ENCODE measurements around the gene DPP6.

DPP6 gene

GRCh38 chr7:154591544-154591943 is 539.3 kb downstream of the DPP6 start:
- no peak for DNase-seq (ENCODE audit: low read depth, low spot score)

- no peak for DNase-seq (ENCODE audit: low read depth, low spot score)
These were observed 540.2 kb downstream of the DPP6 start for GRCh38 chr7:154592388-154592787.

GRCh38 chr7:154598396-154598795 is 546.2 kb downstream of the DPP6 start:
- DNase-seq (ENCODE audit: low read depth, low spot score): no peak

GRCh38 chr7:154598864-154599263 is 546.7 kb downstream of the DPP6 start:
- no peak for DNase-seq (ENCODE audit: low read depth, low spot score)

- no peak for DNase-seq (ENCODE audit: low read depth, low spot score)
These were observed 558.7 kb downstream of the DPP6 start for GRCh38 chr7:154610903-154611302.

GRCh38 chr7:154613811-154614210 is 561.6 kb downstream of the DPP6 start:
- no peak for DNase-seq (ENCODE audit: low read depth, low spot score)

GRCh38 chr7:154620141-154620755 is 568.0 kb downstream of the DPP6 start:
- DNase-seq (ENCODE audit: low read depth, low spot score): no peak

GRCh38 chr7:154623399-154623798 is 571.2 kb downstream of the DPP6 start:
- no peak for DNase-seq (ENCODE audit: low read depth, low spot score)

- no peak for DNase-seq (ENCODE audit: low read depth, low spot score)
These were observed 575.6 kb downstream of the DPP6 start for GRCh38 chr7:154627646-154628290.

GRCh38 chr7:154628556-154628955 is 576.4 kb downstream of the DPP6 start:
- DNase-seq (ENCODE audit: low read depth, low spot score): no peak

GRCh38 chr7:154631162-154631561 is 579.0 kb downstream of the DPP6 start:
- DNase-seq (ENCODE audit: low read depth, low spot score): no peak

GRCh38 chr7:154633641-154634040 is 581.4 kb downstream of the DPP6 start:
- DNase-seq (ENCODE audit: low read depth, low spot score): no peak

GRCh38 chr7:154638286-154638685 is 586.1 kb downstream of the DPP6 start:
- no peak for DNase-seq (ENCODE audit: low read depth, low spot score)

GRCh38 chr7:154640266-154640865 is 588.2 kb downstream of the DPP6 start:
- DNase-seq (ENCODE audit: low read depth, low spot score): no peak

GRCh38 chr7:154640917-154641316 is 588.7 kb downstream of the DPP6 start:
- no peak for DNase-seq (ENCODE audit: low read depth, low spot score)

- DNase-seq (ENCODE audit: low read depth, low spot score): no peak
These were observed 592.2 kb downstream of the DPP6 start for GRCh38 chr7:154644366-154644765.

GRCh38 chr7:154646126-154647013 is 594.2 kb downstream of the DPP6 start:
- no peak for DNase-seq (ENCODE audit: low read depth, low spot score)

- no peak for DNase-seq (ENCODE audit: low read depth, low spot score)
These were observed 595.4 kb downstream of the DPP6 start for GRCh38 chr7:154647625-154648024.

- no peak for DNase-seq (ENCODE audit: low read depth, low spot score)
These were observed 596.8 kb downstream of the DPP6 start for GRCh38 chr7:154649015-154649414.

- no peak for DNase-seq (ENCODE audit: low read depth, low spot score)
These were observed 597.2 kb downstream of the DPP6 start for GRCh38 chr7:154649434-154649833.

GRCh38 chr7:154650275-154650674 is 598.1 kb downstream of the DPP6 start:
- no peak for DNase-seq (ENCODE audit: low read depth, low spot score)

- no peak for DNase-seq (ENCODE audit: low read depth, low spot score)
These were observed 599.3 kb downstream of the DPP6 start for GRCh38 chr7:154651501-154651900.
